IMR-90 (cell line): ENCODE results near the gene LSM14A. TPM values are rescaled to one million over a fixed set of nuclear protein-coding genes. Genes with fewer than 3 reads are reported as not detected.

Source experiments
- ATAC-seq: fragments of 200-7000 bp; cut with Tn5 transposase; 2 replicates; pipeline ENCODE4 v1.9.1; 2020; ENCODE audit warnings: low read depth, mild to moderate bottlenecking, moderate library complexity
- BruUV-seq: library from RNA; stranded (reverse); fragments of 400-500 nt; replicated peaks from 2 replicates; lab custom pipeline; 2021; lab: Mats Ljungman, UMichigan
- CTCF ChIA-PET: fragments of 300-600 bp; formaldehyde crosslinking; extraction: SDS; loops from one replicate; lab custom pipeline; 2021; ENCODE audit warnings: antibody characterized with exemption; lab: Yijun Ruan, JAX
- POLR2A ChIA-PET: fragments of 300-600 bp; sonication (Branson Sonifier 250); formaldehyde crosslinking; loops from one replicate; lab custom pipeline; 2022; ENCODE audit warnings: antibody characterized with exemption; ENCODE audit not compliant: unreplicated experiment; lab: Charles Lee
- DNase-seq: peaks from one replicate; pipeline ENCODE4 v3.0.0; 2013
- H2AFZ ChIP-seq: replicated peaks from 2 replicates; pipeline ENCODE3; 2013; ENCODE audit warnings: low read length, mild to moderate bottlenecking; ENCODE audit not compliant: poor library complexity
- H2AK5ac ChIP-seq: 2 replicates; pipeline ENCODE4 v1.6.1; 2013; ENCODE audit warnings: low read depth, low read length, inconsistent platforms
- H2AK9ac ChIP-seq: replicated peaks from 2 replicates; pipeline ENCODE3; 2013; ENCODE audit warnings: mild to moderate bottlenecking, low read depth, low read length, moderate library complexity; ENCODE audit not compliant: poor library complexity
- H2BK120ac ChIP-seq: 2 replicates; pipeline ENCODE4 v1.6.1; 2013; ENCODE audit warnings: low read depth, low read length, inconsistent platforms
- H2BK15ac ChIP-seq: 3 replicates; pipeline ENCODE4 v1.6.1; 2013; ENCODE audit warnings: low read depth, low read length, inconsistent platforms
- H2BK20ac ChIP-seq: 2 replicates; pipeline ENCODE4 v1.6.1; 2013; ENCODE audit warnings: low read depth, mild to moderate bottlenecking, inconsistent platforms, low read length, moderate library complexity
- H2BK5ac ChIP-seq: 2 replicates; pipeline ENCODE4 v1.6.1; 2013; ENCODE audit warnings: mild to moderate bottlenecking, low read depth, low read length, inconsistent platforms; ENCODE audit not compliant: poor library complexity, severe bottlenecking
- H3K14ac ChIP-seq: replicated peaks from 2 replicates; pipeline ENCODE4 v1.6.1; 2013; ENCODE audit warnings: low read depth, low read length, inconsistent platforms
- H3K18ac ChIP-seq: 2 replicates; pipeline ENCODE4 v1.6.1; 2013; ENCODE audit warnings: low read depth, low read length, control low read depth
- H3K23ac ChIP-seq: 2 replicates; pipeline ENCODE4 v1.6.1; 2013; ENCODE audit warnings: low read depth, low read length, inconsistent platforms
- H3K27ac ChIP-seq: 2 replicates; pipeline ENCODE4 v1.5.1; 2013; ENCODE audit warnings: mild to moderate bottlenecking, control low read depth, low read length; ENCODE audit not compliant: insufficient read depth
- H3K27me3 ChIP-seq: 2 replicates; pipeline ENCODE4 v1.6.1; 2013; ENCODE audit warnings: low read length; ENCODE audit not compliant: control insufficient read depth, insufficient read depth
- H3K36me3 ChIP-seq: 2 replicates; pipeline ENCODE4 v1.6.1; 2013; ENCODE audit warnings: low read length, mixed read lengths; ENCODE audit not compliant: control insufficient read depth, insufficient read depth
- H3K4ac ChIP-seq: 2 replicates; pipeline ENCODE4 v1.6.1; 2013; ENCODE audit warnings: low read depth, low read length, inconsistent platforms
- H3K4me1 ChIP-seq: 2 replicates; pipeline ENCODE4 v1.6.1; 2013; ENCODE audit warnings: low read length, mixed read lengths; ENCODE audit not compliant: control insufficient read depth, insufficient read depth
- H3K4me2 ChIP-seq: 2 replicates; pipeline ENCODE4 v1.6.1; 2013; ENCODE audit warnings: low read depth, mild to moderate bottlenecking, control low read depth, low read length, moderate library complexity
- H3K4me3 ChIP-seq: 2 replicates; pipeline ENCODE4 v1.5.1; 2013; ENCODE audit warnings: low read depth, mild to moderate bottlenecking, control low read depth, low read length, moderate library complexity; ENCODE audit not compliant: insufficient read depth
- H3K56ac ChIP-seq: 2 replicates; pipeline ENCODE4 v1.6.1; 2013; ENCODE audit warnings: low read length, inconsistent platforms; ENCODE audit not compliant: insufficient read depth; ENCODE audit errors: extremely low read depth
- H3K79me1 ChIP-seq, 2 experiments: 2 replicates each; pipeline ENCODE4 v1.6.1; 2013; ENCODE audit warnings: low read length in 2 of 2, inconsistent platforms in 1 of 2, low read depth in 1 of 2
- H3K9ac ChIP-seq: 2 replicates; pipeline ENCODE4 v1.6.1; 2013; ENCODE audit warnings: low read depth, low read length, control low read depth
- H3K9me1 ChIP-seq: 2 replicates; pipeline ENCODE4 v1.6.1; 2013; ENCODE audit warnings: low read length, inconsistent platforms; ENCODE audit not compliant: insufficient read depth
- H3K9me3 ChIP-seq: 2 replicates; pipeline ENCODE4 v1.6.1; 2013; ENCODE audit warnings: low read length; ENCODE audit not compliant: control insufficient read depth, insufficient read depth
- H4K20me1 ChIP-seq: 2 replicates; pipeline ENCODE4 v1.6.1; 2013; ENCODE audit warnings: low read length, inconsistent platforms; ENCODE audit not compliant: insufficient read depth
- H4K5ac ChIP-seq: 2 replicates; pipeline ENCODE4 v1.6.1; 2013; ENCODE audit warnings: mild to moderate bottlenecking, low read depth, low read length, control low read depth
- H4K8ac ChIP-seq, 2 experiments: 2 replicates each; pipeline ENCODE4 v1.6.1; 2013; ENCODE audit warnings: low read depth in 2 of 2, low read length in 2 of 2, control low read depth in 1 of 2, inconsistent platforms in 1 of 2
- H4K91ac ChIP-seq: 2 replicates; pipeline ENCODE4 v1.6.1; 2013; ENCODE audit warnings: low read depth, low read length, inconsistent platforms; ENCODE audit not compliant: insufficient read depth
- BHLHE40 ChIP-seq: fragments of 150-350 bp; IDR thresholded peaks from 2 replicates; pipeline ENCODE4 v1.6.1; 2016; ENCODE audit warnings: mild to moderate bottlenecking, low read depth, low read length
- CEBPB ChIP-seq: IDR thresholded peaks from 2 replicates; pipeline ENCODE4 v1.6.1; 2012; ENCODE audit warnings: low read depth, low read length, improper control_type of control experiment
- CHD1 ChIP-seq: IDR thresholded peaks from 2 replicates; pipeline ENCODE4 v1.6.1; 2012; ENCODE audit warnings: low read depth, low read length, improper control_type of control experiment
- FOS ChIP-seq: fragments of 150-350 bp; IDR thresholded peaks from 2 replicates; pipeline ENCODE4 v1.6.1; 2016; ENCODE audit warnings: low read depth, low read length
- MAFK ChIP-seq: IDR thresholded peaks from 2 replicates; pipeline ENCODE4 v1.6.1; 2012; ENCODE audit warnings: low read depth, low read length, improper control_type of control experiment
- MXI1 ChIP-seq: IDR thresholded peaks from 2 replicates; pipeline ENCODE4 v1.6.1; 2012; ENCODE audit warnings: low read depth, mild to moderate bottlenecking, low read length, moderate library complexity, borderline replicate concordance
- NFE2L2 ChIP-seq: fragments of 150-350 bp; IDR thresholded peaks from 2 replicates; pipeline ENCODE4 v1.6.1; 2016; ENCODE audit warnings: low read depth, mild to moderate bottlenecking, low read length
- POLR2A ChIP-seq: IDR thresholded peaks from 2 replicates; pipeline ENCODE4 v1.6.1; 2012; ENCODE audit warnings: mild to moderate bottlenecking, low read depth, low read length
- RAD21 ChIP-seq: IDR thresholded peaks from 2 replicates; pipeline ENCODE4 v1.6.1; 2012; ENCODE audit warnings: low read length, improper control_type of control experiment
- RCOR1 ChIP-seq: IDR thresholded peaks from 2 replicates; pipeline ENCODE4 v1.6.1; 2012; ENCODE audit warnings: mild to moderate bottlenecking, low read length, improper control_type of control experiment; ENCODE audit not compliant: insufficient replicate concordance
- WGBS, 2 experiments: methylation state at CpG; one replicate each; pipeline versions ENCODE4 v1.1.5 to v1.1.7; 2013; ENCODE audit warnings: missing lambda C conversion rate in 2 of 2; ENCODE audit not compliant: insufficient read length in 1 of 2; ENCODE audit errors: extremely low coverage in 2 of 2; 5-methylcytosine and 5-hydroxymethylcytosine counted together
- dilution Hi-C: fragments of 300-500 bp; cut with HindIII; formaldehyde crosslinking; loops from one replicate; pipeline ENCODE4 v1.14.3; 2018; ENCODE audit warnings: low sequenced_read_pairs; ENCODE audit not compliant: unreplicated experiment
- in situ Hi-C: fragments of 300-500 bp; cut with MboI; formaldehyde crosslinking; loops from 3 replicates; pipeline ENCODE4 v1.14.3; 2019; ENCODE audit warnings: low sequenced_read_pairs, inconsistent platforms, mixed read lengths
- intact Hi-C: fragments of 100-400 bp; cut with micrococcal nuclease; formaldehyde crosslinking; loops from 2 replicates; pipeline ENCODE4 v1.10.0; 2022
- polyA plus RNA-seq, 3 experiments: library from polyadenylated mRNA; depleted of rRNA; stranded (reverse); fragments of >200 nt; gene quantifications; 2 replicates each; pipeline ENCODE4 v1.2.3, GENCODE V29; 2012; ENCODE audit warnings: low replicate concordance in 1 of 3
- total RNA-seq: library from RNA; depleted of rRNA; stranded (reverse); fragments of >200 nt; gene quantifications from 2 replicates; pipeline ENCODE4 v1.2.3, GENCODE V29; 2012
- TF ChIP-seq, protein P1 (sequence below): conservative IDR thresholded peaks from 2 replicates; pipeline ENCODE4 v1.5.1; 2012; ENCODE audit warnings: mild to moderate bottlenecking, low read depth, low read length, improper control_type of control experiment
- TF ChIP-seq, protein P2 (sequence below): fragments of 150-350 bp; IDR thresholded peaks from 2 replicates; pipeline ENCODE4 v1.6.1; 2017; ENCODE audit warnings: mild to moderate bottlenecking, antibody characterized with exemption, low read length, low read depth

The LSM14A gene
- total and polyA plus RNA-seq, 2 of the 4 experiments (the other 2 are of a cell fraction): 44.3 to 54.8 TPM

DNA sequence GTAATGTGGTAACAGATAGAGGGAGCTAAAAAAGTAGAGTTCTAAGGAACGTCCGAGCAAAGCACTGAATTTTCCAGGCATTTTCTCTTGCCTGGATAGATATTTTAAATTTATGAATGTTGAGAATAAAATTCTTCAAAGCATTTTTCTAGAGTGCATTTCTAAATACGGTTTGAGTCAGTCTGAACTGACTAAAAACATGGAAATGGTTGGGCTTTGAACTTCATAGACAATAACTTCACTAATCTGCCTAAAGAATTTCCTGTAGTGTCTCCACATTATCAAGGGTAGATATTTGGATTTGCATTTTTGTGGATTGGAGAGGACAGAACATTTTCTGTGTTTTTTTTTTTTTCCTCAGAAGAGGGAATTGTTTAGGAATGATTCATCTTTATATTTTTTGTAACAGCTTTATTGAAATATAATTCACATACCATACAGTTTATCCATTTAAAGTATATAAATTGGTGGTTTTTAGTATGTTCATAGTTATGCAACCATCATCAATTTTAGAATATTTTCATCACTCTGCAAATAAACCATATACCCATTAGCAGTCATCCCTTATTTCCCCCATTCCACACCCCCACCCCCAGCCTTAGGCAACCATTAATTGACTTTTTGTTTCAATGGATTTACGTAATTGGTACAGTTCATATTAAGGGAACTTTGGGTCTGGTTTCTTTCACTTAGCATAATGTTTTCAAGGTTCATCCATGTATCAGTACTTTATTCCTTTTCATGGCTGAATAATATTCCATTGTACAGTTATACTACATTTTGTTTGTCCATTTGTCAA, 102.7 kb downstream of the LSM14A start:
- dilution Hi-C loops (no loop called here), in situ Hi-C loops (no loop called here), intact Hi-C loops (loop anchor here (2.0 kb wide), 2 partner anchors 14 to 42 kb away; no protein-coding TSS in a partner anchor)
- Histone ChIP-seq H3K9me1 (peaks cover 36% of the 10 kb centered on the region), H3K14ac (peak overlapping the region; percentile 86), H3K27ac (peak overlapping the region; percentile 94), H4K20me1 (peaks cover 5% of the 10 kb centered on the region; the same call in 1 of the 2 replicates), H3K9ac (peak overlapping the region; percentile 69; the same call in 1 of the 2 replicates), H4K5ac (peak overlapping the region; percentile 96), H3K4me2 (peak overlapping the region; percentile 83; the same call in 1 of the 2 replicates), H2AK9ac (no peak overlapping the region), H3K4ac (peak overlapping the region; percentile 89), H2BK120ac (peak overlapping the region; percentile 95), H3K9me3 (no peaks in the 10 kb centered on the region), H2BK15ac (peak overlapping the region; percentile 100), H3K4me3 (no peak overlapping the region), H3K18ac (peak overlapping the region; percentile 95; the same call in 1 of the 2 replicates), H4K8ac (peak overlapping the region; percentile 86 to 95), H3K27me3 (no peaks in the 10 kb centered on the region), H2BK20ac (peak overlapping the region; percentile 99), H4K91ac (peak overlapping the region; percentile 99), H3K36me3 (peaks cover 3% of the 10 kb centered on the region; the same call in 1 of the 2 replicates), H3K56ac (peak overlapping the region; percentile 91), H2AK5ac (peak overlapping the region; percentile 99; the same call in 1 of the 2 replicates), H3K23ac (peak overlapping the region; percentile 98), H3K79me1 (peaks cover 39 to 68% of the 10 kb centered on the region in 2 experiments), H3K4me1 (peaks cover 32% of the 10 kb centered on the region), H2AFZ (no peak overlapping the region), H2BK5ac (peak overlapping the region; percentile 98)
- WGBS, 2 experiments: no CpG with 5 or more reads among the region's 4 CpGs
- ATAC-seq (peak; percentile 84), DNase-seq (peak; percentile 96)
- POLR2A ChIA-PET: interaction anchor here (0.6 to 0.7 kb wide), 2 partner anchors 186 to 472 kb away, joined by 3 read pairs; no protein-coding TSS in a partner anchor
- CTCF ChIA-PET: interaction anchor here (0.5 to 1.0 kb wide), 3 partner anchors 39 to 69 kb away, joined by 3 read pairs; no protein-coding TSS in a partner anchor
- no TSS peak for BruUV-seq
- no peak for TF ChIP-seq NFE2L2
- TF ChIP-seq MXI1: no peak
- no peak for TF ChIP-seq POLR2A
- TF ChIP-seq BHLHE40: no peak
- peak; percentile 42; the same call in 1 of the 2 replicates for TF ChIP-seq FOS
- TF ChIP-seq CHD1: no peak
- TF ChIP-seq RCOR1: no peak
- peak; percentile 84 for TF ChIP-seq CEBPB
- TF ChIP-seq, protein P1, sequence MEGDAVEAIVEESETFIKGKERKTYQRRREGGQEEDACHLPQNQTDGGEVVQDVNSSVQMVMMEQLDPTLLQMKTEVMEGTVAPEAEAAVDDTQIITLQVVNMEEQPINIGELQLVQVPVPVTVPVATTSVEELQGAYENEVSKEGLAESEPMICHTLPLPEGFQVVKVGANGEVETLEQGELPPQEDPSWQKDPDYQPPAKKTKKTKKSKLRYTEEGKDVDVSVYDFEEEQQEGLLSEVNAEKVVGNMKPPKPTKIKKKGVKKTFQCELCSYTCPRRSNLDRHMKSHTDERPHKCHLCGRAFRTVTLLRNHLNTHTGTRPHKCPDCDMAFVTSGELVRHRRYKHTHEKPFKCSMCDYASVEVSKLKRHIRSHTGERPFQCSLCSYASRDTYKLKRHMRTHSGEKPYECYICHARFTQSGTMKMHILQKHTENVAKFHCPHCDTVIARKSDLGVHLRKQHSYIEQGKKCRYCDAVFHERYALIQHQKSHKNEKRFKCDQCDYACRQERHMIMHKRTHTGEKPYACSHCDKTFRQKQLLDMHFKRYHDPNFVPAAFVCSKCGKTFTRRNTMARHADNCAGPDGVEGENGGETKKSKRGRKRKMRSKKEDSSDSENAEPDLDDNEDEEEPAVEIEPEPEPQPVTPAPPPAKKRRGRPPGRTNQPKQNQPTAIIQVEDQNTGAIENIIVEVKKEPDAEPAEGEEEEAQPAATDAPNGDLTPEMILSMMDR: peak; percentile 32
- TF ChIP-seq RAD21: no peak; the same call in 1 of the 2 replicates
- TF ChIP-seq, protein P2, sequence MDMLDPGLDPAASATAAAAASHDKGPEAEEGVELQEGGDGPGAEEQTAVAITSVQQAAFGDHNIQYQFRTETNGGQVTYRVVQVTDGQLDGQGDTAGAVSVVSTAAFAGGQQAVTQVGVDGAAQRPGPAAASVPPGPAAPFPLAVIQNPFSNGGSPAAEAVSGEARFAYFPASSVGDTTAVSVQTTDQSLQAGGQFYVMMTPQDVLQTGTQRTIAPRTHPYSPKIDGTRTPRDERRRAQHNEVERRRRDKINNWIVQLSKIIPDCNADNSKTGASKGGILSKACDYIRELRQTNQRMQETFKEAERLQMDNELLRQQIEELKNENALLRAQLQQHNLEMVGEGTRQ: no peak
- peak; percentile 76 for TF ChIP-seq MAFK
